Smooth muscle cell (in vitro differentiated cells): ENCODE data around the gene CPED1. TPM values are rescaled to one million over a fixed set of nuclear protein-coding genes. Genes with fewer than 3 reads are reported as not detected.

Experiments
- DNase-seq: peaks from one replicate; lab custom pipeline; 2025; ENCODE audit not compliant: unreplicated experiment; lab: John Stamatoyannopoulos, UW
- H2AFZ ChIP-seq: fragments of 200-600 bp; sonication (generic); 2 replicates; pipeline ENCODE4 v1.6.0; 2016; ENCODE audit warnings: antibody characterized with exemption, low read depth, mild to moderate bottlenecking
- H3F3A ChIP-seq: fragments of 200-600 bp; sonication (generic); 2 replicates; pipeline ENCODE4 v1.6.0; 2017; ENCODE audit warnings: antibody characterized with exemption, low read depth
- H3K27ac ChIP-seq: fragments of 200-600 bp; sonication (generic); 2 replicates; pipeline ENCODE4 v1.5.1; 2016; ENCODE audit warnings: low read depth, mild to moderate bottlenecking
- H3K27me3 ChIP-seq: fragments of 200-600 bp; sonication (generic); 2 replicates; pipeline ENCODE4 v1.6.1; 2016; ENCODE audit warnings: low read depth, mild to moderate bottlenecking
- H3K36me3 ChIP-seq: fragments of 200-600 bp; sonication (generic); 2 replicates; pipeline ENCODE4 v1.5.1; 2016; ENCODE audit warnings: low read depth
- H3K4me1 ChIP-seq: fragments of 200-600 bp; sonication (generic); 2 replicates; pipeline ENCODE4 v1.5.1; 2016; ENCODE audit warnings: low read depth
- H3K4me2 ChIP-seq: fragments of 200-600 bp; sonication (generic); 2 replicates; pipeline ENCODE4 v1.6.0; 2016; ENCODE audit warnings: mild to moderate bottlenecking
- H3K4me3 ChIP-seq: fragments of 200-600 bp; sonication (generic); 2 replicates; pipeline ENCODE4 v1.5.1; 2016; ENCODE audit warnings: mild to moderate bottlenecking
- H3K79me2 ChIP-seq: fragments of 200-600 bp; sonication (generic); 2 replicates; pipeline ENCODE4 v1.6.0; 2016; ENCODE audit warnings: low read depth, mild to moderate bottlenecking
- H3K9ac ChIP-seq: fragments of 200-600 bp; sonication (generic); 2 replicates; pipeline ENCODE4 v1.6.0; 2016; ENCODE audit warnings: low read depth
- H3K9me3 ChIP-seq: fragments of 200-600 bp; sonication (generic); replicated peaks from 2 replicates; pipeline ENCODE4 v1.5.1; 2016; ENCODE audit warnings: low read depth
- H4K20me1 ChIP-seq: fragments of 200-600 bp; sonication (generic); 2 replicates; pipeline ENCODE4 v1.6.0; 2016; ENCODE audit warnings: low read depth
- CTCF ChIP-seq: fragments of 200-600 bp; sonication (generic); IDR thresholded peaks from 2 replicates; pipeline ENCODE4 v1.5.1; 2017; ENCODE audit warnings: borderline replicate concordance, mild to moderate bottlenecking, antibody characterized with exemption; ENCODE audit not compliant: insufficient read depth, poor library complexity, severe bottlenecking
- WGBS: methylation state at CpG from one replicate; pipeline ENCODE4 v1.1.7; 2016; ENCODE audit warnings: low lambda C conversion rate; 5-methylcytosine and 5-hydroxymethylcytosine counted together
- polyA plus RNA-seq: library from polyadenylated mRNA; unstranded; fragments of >200 nt; fragmentation: Nextera tagmentation; extraction: Ambion mirVana; gene quantifications from 2 replicates; pipeline ENCODE4 v1.2.1, GENCODE V29; 2016
- total RNA-seq: library from RNA; depleted of rRNA; stranded (reverse); fragments of >200 nt; gene quantifications from 2 replicates; pipeline ENCODE4 v1.2.3, GENCODE V29; 2014

The CPED1 gene
- total and polyA plus RNA-seq, 2 experiments from 2014 or later, result 9.5 to 12.9 TPM

- Histone ChIP-seq H3K27ac (no peak overlapping the region), H2AFZ (no peak overlapping the region)
Measured at GRCh38 chr7:120951826-120952225, 36.7 kb upstream of the CPED1 start.

GRCh38 chr7:120955577-120956149 lies 32.8 kb upstream of the CPED1 start:
- H3K36me3 ChIP-seq, result peaks cover 18% of the 10 kb centered on the region
- peaks cover 25% of the 10 kb centered on the region for H3K79me2 ChIP-seq
- no peaks in the 10 kb centered on the region for H3F3A ChIP-seq
- no peak overlapping the region for H2AFZ ChIP-seq
- H3K27ac ChIP-seq, result no peak overlapping the region
- H3K4me2 ChIP-seq, result no peak overlapping the region
- H3K9me3 ChIP-seq, result no peaks in the 10 kb centered on the region
- TF ChIP-seq CTCF, result no peak
- H3K9ac ChIP-seq, result no peak overlapping the region
- peaks cover 13% of the 10 kb centered on the region for H3K4me1 ChIP-seq
- H4K20me1 ChIP-seq, result no peaks in the 10 kb centered on the region
- DNase-seq, result no peak
- no peaks in the 10 kb centered on the region for H3K27me3 ChIP-seq
- 95% methylated on average over 3 of the region's 3 CpGs for WGBS
- no peak overlapping the region for H3K4me3 ChIP-seq

More at GRCh38 chr7:120951826-120952225, 36.7 kb upstream of the CPED1 start:
- no peak for DNase-seq
- Histone ChIP-seq H3K36me3 (peaks cover 18% of the 10 kb centered on the region), H3K4me2 (peak overlapping the region; percentile 81), H3K9me3 (no peaks in the 10 kb centered on the region), H3K79me2 (peaks cover 25% of the 10 kb centered on the region), H3K4me1 (peaks cover 17% of the 10 kb centered on the region), H3K9ac (no peak overlapping the region), H3F3A (no peaks in the 10 kb centered on the region), H3K27me3 (no peaks in the 10 kb centered on the region), H4K20me1 (no peaks in the 10 kb centered on the region), H3K4me3 (peak overlapping the region; percentile 76)
- TF ChIP-seq CTCF, result no peak
- 85% methylated on average over 2 of the region's 2 CpGs for WGBS

- Histone ChIP-seq H3K79me2 (no peaks in the 10 kb centered on the region), H3K27me3 (no peaks in the 10 kb centered on the region), H4K20me1 (no peaks in the 10 kb centered on the region), H2AFZ (no peak overlapping the region), H3K9ac (no peak overlapping the region), H3K4me1 (no peaks in the 10 kb centered on the region), H3K4me2 (no peak overlapping the region), H3K36me3 (peaks cover 10% of the 10 kb centered on the region), H3F3A (no peaks in the 10 kb centered on the region), H3K4me3 (no peak overlapping the region), H3K9me3 (no peaks in the 10 kb centered on the region), H3K27ac (no peak overlapping the region)
- 96% methylated on average over 8 of the region's 8 CpGs for WGBS
- no peak for DNase-seq
- no peak for TF ChIP-seq CTCF
Measured at GRCh38 chr7:120959929-120960484, 28.5 kb upstream of the CPED1 start.

GRCh38 chr7:120960714-120961113 lies 27.8 kb upstream of the CPED1 start:
- no peak overlapping the region for H3K4me3 ChIP-seq
- no peaks in the 10 kb centered on the region for H3K79me2 ChIP-seq
- WGBS, result 95% methylated on average over 1 of the region's 1 CpG
- H3K36me3 ChIP-seq, result peaks cover 9% of the 10 kb centered on the region
- H3K4me1 ChIP-seq, result no peaks in the 10 kb centered on the region
- no peak overlapping the region for H2AFZ ChIP-seq
- H4K20me1 ChIP-seq, result no peaks in the 10 kb centered on the region
- no peak overlapping the region for H3K9ac ChIP-seq
- no peak for TF ChIP-seq CTCF
- no peak overlapping the region for H3K4me2 ChIP-seq
- H3F3A ChIP-seq, result no peaks in the 10 kb centered on the region
- H3K9me3 ChIP-seq, result no peaks in the 10 kb centered on the region
- no peak for DNase-seq
- H3K27ac ChIP-seq, result no peak overlapping the region
- H3K27me3 ChIP-seq, result no peaks in the 10 kb centered on the region
